HCT116 (cell line): ENCODE data around the gene SIT1. TPM values are rescaled to one million over a fixed set of nuclear protein-coding genes. Genes with fewer than 3 reads are reported as not detected.

Source experiments
- ATAC-seq: fragments of 200-7000 bp; cut with Tn5 transposase; 2 replicates; pipeline ENCODE4 v1.9.1; 2020; ENCODE audit warnings: mild to moderate bottlenecking, moderate library complexity
- BruUV-seq: library from RNA; stranded (reverse); fragments of 400-500 nt; replicated peaks from 2 replicates; lab custom pipeline; 2021; lab: Mats Ljungman, UMichigan
- CTCF ChIA-PET: fragments of 300-600 bp; sonication (Branson Sonifier 250); formaldehyde crosslinking; loops from one replicate; lab custom pipeline; 2021; ENCODE audit warnings: antibody characterized with exemption; lab: Charles Lee
- POLR2A ChIA-PET: fragments of 300-600, 350-600 bp; sonication (Branson Sonifier 250); formaldehyde crosslinking; loops from one replicate; lab custom pipeline; 2021; ENCODE audit warnings: antibody characterized with exemption; lab: Charles Lee
- RAD21 ChIA-PET, 2 experiments: fragments of 300-600 bp; sonication (Branson Sonifier 250); formaldehyde crosslinking; loops; one replicate each; lab custom pipeline; 2023; ENCODE audit warnings: low total read pairs in 2 of 2; ENCODE audit not compliant: uncharacterized antibody in 2 of 2, unreplicated experiment in 2 of 2, low non-redundant PET in 1 of 2; lab: Charles Lee
- DNase-seq: peaks from one replicate; pipeline ENCODE4 v3.0.0-alpha.2; 2010; ENCODE audit warnings: low read depth, low spot score
- H2AFZ ChIP-seq: fragments of 200-600 bp; shearing (Covaris generic), sonication (generic); 2 replicates; pipeline ENCODE4 v1.6.1; 2017; ENCODE audit warnings: low read depth, mixed run types, mixed read lengths, antibody characterized with exemption, low read length; ENCODE audit not compliant: poor library complexity, severe bottlenecking
- H3K27ac ChIP-seq: 2 replicates; pipeline ENCODE4 v1.5.1; 2012; ENCODE audit warnings: low read depth, low read length
- H3K27me3 ChIP-seq: fragments of 200-600 bp; sonication (generic); 2 replicates; pipeline ENCODE4 v1.6.1; 2016; ENCODE audit warnings: mixed run types, low read length, mixed read lengths; ENCODE audit not compliant: insufficient read depth
- H3K36me3 ChIP-seq, 2 experiments: fragments of 200-500 bp in 1 of 2; fragments of 200-600 bp in 1 of 2; sonication (Bioruptor generic) in 1 of 2; sonication (generic) in 1 of 2; 2 replicates each; pipeline versions ENCODE4 v1.5.1 to v1.6.1; 2014 to 2016; ENCODE audit warnings: low read length in 2 of 2, inconsistent platforms in 1 of 2, mixed read lengths in 1 of 2, mixed run types in 1 of 2; ENCODE audit not compliant: insufficient read depth in 2 of 2, control insufficient read depth in 1 of 2
- H3K4me1 ChIP-seq, 2 experiments: fragments of 200-600 bp in 1 of 2; sonication (generic) in 1 of 2; 2 replicates each; pipeline versions ENCODE4 v1.5.1 to v1.6.1; 2012 to 2017; ENCODE audit warnings: low read length in 2 of 2, inconsistent platforms in 1 of 2, mild to moderate bottlenecking in 1 of 2, mixed read lengths in 1 of 2, mixed run types in 1 of 2, moderate library complexity in 1 of 2; ENCODE audit not compliant: insufficient read depth in 2 of 2, control insufficient read depth in 1 of 2
- H3K4me2 ChIP-seq: fragments of 200-600 bp; sonication (generic); 2 replicates; pipeline ENCODE4 v1.6.1; 2017; ENCODE audit warnings: mixed run types, low read length, mixed read lengths
- H3K4me3 ChIP-seq, 2 experiments: fragments of 200-600 bp in 1 of 2; sonication (generic) in 1 of 2; replicated peaks in 1 of 2; 2 replicates each; pipeline ENCODE4 v1.5.1; 2011 to 2016; ENCODE audit warnings: low read length in 2 of 2, control low read depth in 1 of 2, low read depth in 1 of 2, mild to moderate bottlenecking in 1 of 2, mixed read lengths in 1 of 2, mixed run types in 1 of 2
- H3K79me2 ChIP-seq: fragments of 200-600 bp; sonication (generic); 2 replicates; pipeline ENCODE4 v1.6.1; 2017; ENCODE audit warnings: mild to moderate bottlenecking, mixed run types, low read length, moderate library complexity, mixed read lengths; ENCODE audit not compliant: insufficient read depth
- H3K9ac ChIP-seq: fragments of 200-600 bp; sonication (generic); 2 replicates; pipeline ENCODE4 v1.6.1; 2016; ENCODE audit warnings: low read length, mixed read lengths
- H3K9me2 ChIP-seq: fragments of 200-600 bp; sonication (generic), shearing (Covaris generic); 2 replicates; pipeline ENCODE4 v1.6.1; 2017; ENCODE audit warnings: mixed run types, mild to moderate bottlenecking, moderate library complexity; ENCODE audit not compliant: insufficient read depth
- H3K9me3 ChIP-seq, 2 experiments: fragments of 200-500 bp in 1 of 2; fragments of 200-600 bp in 1 of 2; sonication (Bioruptor generic) in 1 of 2; sonication (generic) in 1 of 2; 2 replicates each; pipeline ENCODE4 v1.6.1; 2014 to 2017; ENCODE audit warnings: low read length in 2 of 2, mixed read lengths in 2 of 2, inconsistent platforms in 1 of 2, low read depth in 1 of 2, mild to moderate bottlenecking in 1 of 2, mixed run types in 1 of 2, moderate library complexity in 1 of 2; ENCODE audit not compliant: control insufficient read depth in 1 of 2, insufficient read depth in 1 of 2
- H4K20me1 ChIP-seq: fragments of 200-600 bp; sonication (generic), shearing (Covaris generic); 2 replicates; pipeline ENCODE4 v1.6.1; 2017; ENCODE audit warnings: mixed run types, mild to moderate bottlenecking, moderate library complexity; ENCODE audit not compliant: insufficient read depth
- CBX3 ChIP-seq: IDR thresholded peaks from 2 replicates; pipeline ENCODE4 v1.6.1; 2012; ENCODE audit warnings: low read depth
- CEBPB ChIP-seq: IDR thresholded peaks from 2 replicates; pipeline ENCODE4 v1.6.1; 2012; ENCODE audit warnings: low read depth
- EGR1 ChIP-seq: IDR thresholded peaks from 2 replicates; pipeline ENCODE4 v1.6.1; 2012; ENCODE audit warnings: low read depth
- ELF1 ChIP-seq: IDR thresholded peaks from 2 replicates; pipeline ENCODE4 v1.6.1; 2012; ENCODE audit warnings: low read depth, borderline replicate concordance
- POLR2A ChIP-seq: IDR thresholded peaks from 2 replicates; pipeline ENCODE4 v1.7.0; 2011; ENCODE audit warnings: borderline replicate concordance; ENCODE audit not compliant: insufficient read depth, insufficient read length; ENCODE audit errors: extremely low read depth
- RAD21 ChIP-seq: IDR thresholded peaks from 2 replicates; pipeline ENCODE4 v1.6.1; 2012; ENCODE audit warnings: low read depth, mild to moderate bottlenecking
- SIN3A ChIP-seq: IDR thresholded peaks from 2 replicates; pipeline ENCODE4 v1.6.1; 2012; ENCODE audit warnings: low read depth
- YY1 ChIP-seq: IDR thresholded peaks from 2 replicates; pipeline ENCODE4 v1.6.1; 2011; ENCODE audit warnings: low read length, low read depth, moderate library complexity, mild to moderate bottlenecking; ENCODE audit not compliant: insufficient replicate concordance; ENCODE audit errors: extremely low read depth
- ZFX ChIP-seq: fragments of 450-650 bp; IDR thresholded peaks from 2 replicates; pipeline ENCODE4 v1.6.1; 2017
- intact Hi-C: fragments of 100-400 bp; cut with micrococcal nuclease; formaldehyde crosslinking; loops from 2 replicates; pipeline ENCODE4 v1.10.0; 2022
- total RNA-seq: library from RNA; stranded (reverse); gene quantifications from one replicate; pipeline ENCODE4 v1.2.1, GENCODE V29; 2021; ENCODE audit not compliant: unreplicated experiment
- TF ChIP-seq, protein P1 (sequence below): IDR thresholded peaks from 2 replicates; pipeline ENCODE4 v1.6.1; 2011; ENCODE audit warnings: mild to moderate bottlenecking, low read length, moderate library complexity; ENCODE audit not compliant: insufficient replicate concordance; ENCODE audit errors: extremely low read depth

The SIT1 gene
- total RNA-seq, 1 experiment from 2014 or later, result not detected

DNA sequence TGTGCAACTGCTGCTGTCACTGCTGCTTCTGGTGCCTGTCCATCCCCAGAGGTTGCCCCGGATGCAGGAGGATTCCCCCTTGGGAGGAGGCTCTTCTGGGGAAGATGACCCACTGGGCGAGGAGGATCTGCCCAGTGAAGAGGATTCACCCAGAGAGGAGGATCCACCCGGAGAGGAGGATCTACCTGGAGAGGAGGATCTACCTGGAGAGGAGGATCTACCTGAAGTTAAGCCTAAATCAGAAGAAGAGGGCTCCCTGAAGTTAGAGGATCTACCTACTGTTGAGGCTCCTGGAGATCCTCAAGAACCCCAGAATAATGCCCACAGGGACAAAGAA, 23.3 kb upstream of the SIT1 start:
- Histone ChIP-seq H3K27ac (no peak overlapping the region), H4K20me1 (no peaks in the 10 kb centered on the region), H3K4me1 (peaks cover 10 to 22% of the 10 kb centered on the region in 2 experiments; a peak in 3 of 4 replicates), H3K4me2 (peak overlapping the region; percentile 42), H3K36me3 (no peaks in the 10 kb centered on the region), H3K4me3 (no peak overlapping the region), H3K79me2 (no peaks in the 10 kb centered on the region), H3K9ac (no peak overlapping the region), H3K9me2 (no peaks in the 10 kb centered on the region), H2AFZ (no peak overlapping the region), H3K27me3 (no peaks in the 10 kb centered on the region)
- intact Hi-C loops, result no loop called here
- no TSS peak for BruUV-seq
- RAD21 ChIA-PET, result no interaction called here
- no peak for DNase-seq
- TF ChIP-seq YY1 (no peak), CEBPB (no peak), EGR1 (no peak), CBX3 (no peak), POLR2A (no peak), SIN3A (no peak), ZFX (no peak), RAD21 (no peak), ELF1 (no peak)
- TF ChIP-seq, protein P1, sequence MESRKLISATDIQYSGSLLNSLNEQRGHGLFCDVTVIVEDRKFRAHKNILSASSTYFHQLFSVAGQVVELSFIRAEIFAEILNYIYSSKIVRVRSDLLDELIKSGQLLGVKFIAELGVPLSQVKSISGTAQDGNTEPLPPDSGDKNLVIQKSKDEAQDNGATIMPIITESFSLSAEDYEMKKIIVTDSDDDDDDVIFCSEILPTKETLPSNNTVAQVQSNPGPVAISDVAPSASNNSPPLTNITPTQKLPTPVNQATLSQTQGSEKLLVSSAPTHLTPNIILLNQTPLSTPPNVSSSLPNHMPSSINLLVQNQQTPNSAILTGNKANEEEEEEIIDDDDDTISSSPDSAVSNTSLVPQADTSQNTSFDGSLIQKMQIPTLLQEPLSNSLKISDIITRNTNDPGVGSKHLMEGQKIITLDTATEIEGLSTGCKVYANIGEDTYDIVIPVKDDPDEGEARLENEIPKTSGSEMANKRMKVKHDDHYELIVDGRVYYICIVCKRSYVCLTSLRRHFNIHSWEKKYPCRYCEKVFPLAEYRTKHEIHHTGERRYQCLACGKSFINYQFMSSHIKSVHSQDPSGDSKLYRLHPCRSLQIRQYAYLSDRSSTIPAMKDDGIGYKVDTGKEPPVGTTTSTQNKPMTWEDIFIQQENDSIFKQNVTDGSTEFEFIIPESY, result no peak
- TF ChIP-seq, all 23 proteins: peak for 0
- no peak for ATAC-seq
- ChIA-PET POLR2A (no interaction called here), CTCF (interaction anchor here (1.2 kb wide), 1 partner anchor 23 kb away, joined by 4 read pairs; no protein-coding TSS in a partner anchor)
- no peaks in the 10 kb centered on the region for H3K9me3 ChIP-seq
